ENCODE data around the gene PDZK1IP1. TPM values are rescaled to one million over a fixed set of nuclear protein-coding genes. Genes with fewer than 3 reads are reported as not detected.
"Not testable (repeated sequence)": the region's sequence is repeated elsewhere in the genome, so short reads cannot be mapped to it uniquely, and the experiment has no call there.

Gene PDZK1IP1
- total RNA-seq, 1 experiment from 2014 or later = not detected

GRCh38 chr1:47157957-47158356 is 31.9 kb downstream of the PDZK1IP1 start:
- in situ Hi-C loops (cut with HindIII; ENCODE audit: low sequenced_read_pairs); DNase-seq (ENCODE audit: low spot score): not testable (repeated sequence)

GRCh38 chr1:47156457-47156856 is 33.4 kb downstream of the PDZK1IP1 start:
- in situ Hi-C loops (cut with HindIII; ENCODE audit: low sequenced_read_pairs) = not testable (repeated sequence)

GRCh38 chr1:47149162-47149561 is 40.7 kb downstream of the PDZK1IP1 start:
- in situ Hi-C loops (cut with HindIII; ENCODE audit: low sequenced_read_pairs); DNase-seq (ENCODE audit: low spot score): not testable (repeated sequence)

More at GRCh38 chr1:47156457-47156856, 33.4 kb downstream of the PDZK1IP1 start:
- not testable (repeated sequence) for DNase-seq (ENCODE audit: low spot score)

- in situ Hi-C loops (cut with HindIII; ENCODE audit: low sequenced_read_pairs) = no loop called here
- no peak for DNase-seq (ENCODE audit: low spot score)
These were observed 42.6 kb downstream of the PDZK1IP1 start for GRCh38 chr1:47147047-47147785.

GRCh38 chr1:47146495-47146894 is 43.3 kb downstream of the PDZK1IP1 start:
- DNase-seq (ENCODE audit: low spot score); in situ Hi-C loops (cut with HindIII; ENCODE audit: low sequenced_read_pairs): not testable (repeated sequence)

- in situ Hi-C loops (cut with HindIII; ENCODE audit: low sequenced_read_pairs); DNase-seq (ENCODE audit: low spot score): not testable (repeated sequence)
These were observed 46.2 kb downstream of the PDZK1IP1 start for GRCh38 chr1:47143654-47144053.

GRCh38 chr1:47140358-47140757 is 49.5 kb downstream of the PDZK1IP1 start:
- DNase-seq (ENCODE audit: low spot score); in situ Hi-C loops (cut with HindIII; ENCODE audit: low sequenced_read_pairs): not testable (repeated sequence)

- DNase-seq (ENCODE audit: low spot score) = no peak
- in situ Hi-C loops (cut with HindIII; ENCODE audit: low sequenced_read_pairs) = no loop called here
These were observed 51.8 kb downstream of the PDZK1IP1 start for GRCh38 chr1:47137925-47138615.

- DNase-seq (ENCODE audit: low spot score) = no peak
- in situ Hi-C loops (cut with HindIII; ENCODE audit: low sequenced_read_pairs) = no loop called here
These were observed 52.6 kb downstream of the PDZK1IP1 start, which contains the start of gene CYP4A22 for GRCh38 chr1:47137198-47137597. Gene CYP4A22, plus strand, starts transcription at chr1:47137441. Its CDS starts 45 bp downstream, at chr1:47137486.

Other genes with a start within 250 kb of the PDZK1IP1 start
- gene CYP4A11, start 248.6 kb downstream of the PDZK1IP1 start, total RNA-seq (2014; rRNA removed; shearing (Covaris generic)) = not detected in 2 replicates
- not detected in 2 replicates for gene CYP4X1, start 166.4 kb downstream of the PDZK1IP1 start, total RNA-seq (2014; rRNA removed; shearing (Covaris generic))
- not detected in 2 replicates for gene CYP4Z1, start 122.8 kb downstream of the PDZK1IP1 start, total RNA-seq (2014; rRNA removed; shearing (Covaris generic))
- not detected in 2 replicates for gene CYP4A22, start 52.6 kb downstream of the PDZK1IP1 start, total RNA-seq (2014; rRNA removed; shearing (Covaris generic))
- 0.06 TPM in 1 of 2 replicates, not detected in the other for gene TAL1, start 42.2 kb upstream of the PDZK1IP1 start, total RNA-seq (2014; rRNA removed; shearing (Covaris generic))
- 16.1 and 23.8 TPM in 2 replicates for gene STIL, start 124.1 kb upstream of the PDZK1IP1 start, total RNA-seq (2014; rRNA removed; shearing (Covaris generic))
- gene CMPK1, start 143.8 kb upstream of the PDZK1IP1 start, total RNA-seq (2014; rRNA removed; shearing (Covaris generic)) = 65.5 and 90.5 TPM in 2 replicates
- not detected in 2 replicates for gene FOXE3, start 226.2 kb upstream of the PDZK1IP1 start, total RNA-seq (2014; rRNA removed; shearing (Covaris generic))
- gene FOXD2, start 248.0 kb upstream of the PDZK1IP1 start, total RNA-seq (2014; rRNA removed; shearing (Covaris generic)) = 3.3 and 5.8 TPM in 2 replicates

All from G401 (cell line).